SK-N-SH treated with all-trans-retinoic acid at 6 μM for 48 hours (cell line): Measurements from ENCODE around the gene GAP43.

Source experiments
- ATAC-seq: fragments of 200-7000 bp; cut with Tn5 transposase; 3 replicates; pipeline ENCODE4 v1.9.1; 2020; ENCODE audit warnings: mild to moderate bottlenecking, moderate library complexity
- ARNTL ChIP-seq: fragments of 450-650 bp; formaldehyde crosslinking; IDR thresholded peaks from 2 replicates; pipeline ENCODE4 v1.5.0; 2020; ENCODE audit warnings: low read depth, mild to moderate bottlenecking, moderate library complexity, borderline replicate concordance
- BACH2 ChIP-seq: fragments of 250-450 bp; sonication (Bioruptor Pico); IDR thresholded peaks from 2 replicates; pipeline ENCODE4 v1.9.0; 2021; ENCODE audit warnings: mild to moderate bottlenecking, borderline replicate concordance
- CSDC2 ChIP-seq: fragments of 250-450 bp; sonication (Bioruptor Pico); IDR thresholded peaks from 2 replicates; pipeline ENCODE4 v1.5.0; 2020; ENCODE audit warnings: mild to moderate bottlenecking, moderate library complexity
- ESRRG ChIP-seq: fragments of 250-450 bp; sonication (Bioruptor Pico); IDR thresholded peaks from 2 replicates; pipeline ENCODE4 v1.6.1; 2021; ENCODE audit warnings: mild to moderate bottlenecking
- GLIS3 ChIP-seq: fragments of 250-450 bp; sonication (Bioruptor Pico); IDR thresholded peaks from 2 replicates; pipeline ENCODE4 v1.5.0; 2020; ENCODE audit warnings: mild to moderate bottlenecking, moderate library complexity
- ISL1 ChIP-seq: fragments of 250-450 bp; sonication (Bioruptor Pico); IDR thresholded peaks from 2 replicates; pipeline ENCODE4 v2.1.2; 2022; ENCODE audit warnings: mild to moderate bottlenecking, moderate library complexity
- OSR1 ChIP-seq: fragments of 250-450 bp; sonication (Bioruptor Pico); IDR thresholded peaks from 2 replicates; pipeline ENCODE4 v1.8.0; 2022; ENCODE audit warnings: moderate library complexity, mild to moderate bottlenecking, inconsistent platforms
- PPARA ChIP-seq: fragments of 250-450 bp; sonication (Bioruptor Pico); IDR thresholded peaks from 2 replicates; pipeline ENCODE4 v1.5.0; 2020; ENCODE audit warnings: mild to moderate bottlenecking, borderline replicate concordance
- RARB ChIP-seq: fragments of 250-450 bp; sonication (Bioruptor Pico); IDR thresholded peaks from 2 replicates; pipeline ENCODE4 v1.8.0; 2021; ENCODE audit warnings: mild to moderate bottlenecking, moderate library complexity
- SNAI2 ChIP-seq: fragments of 250-450 bp; sonication (Bioruptor Pico); IDR thresholded peaks from 2 replicates; pipeline ENCODE4 v1.5.0; 2020; ENCODE audit warnings: mild to moderate bottlenecking, moderate library complexity
- TCF4 ChIP-seq: fragments of 250-450 bp; sonication (Bioruptor Pico); IDR thresholded peaks from 2 replicates; pipeline ENCODE4 v1.8.0; 2021; ENCODE audit warnings: mild to moderate bottlenecking, moderate library complexity, borderline replicate concordance
- TOX ChIP-seq: fragments of 250-450 bp; sonication (Bioruptor Pico); IDR thresholded peaks from 2 replicates; pipeline ENCODE4 v1.8.0; 2021; ENCODE audit warnings: mild to moderate bottlenecking, moderate library complexity, borderline replicate concordance
- ZC3H10 ChIP-seq: fragments of 250-450 bp; sonication (Bioruptor Pico); IDR thresholded peaks from 2 replicates; pipeline ENCODE4 v1.5.1; 2021; ENCODE audit warnings: mild to moderate bottlenecking, moderate library complexity
- ZFP3 ChIP-seq: fragments of 250-450 bp; sonication (Bioruptor Pico); IDR thresholded peaks from 2 replicates; pipeline ENCODE4 v1.5.0; 2020; ENCODE audit warnings: mild to moderate bottlenecking, moderate library complexity
- ZFP30 ChIP-seq: fragments of 450-650 bp; formaldehyde crosslinking; IDR thresholded peaks from 2 replicates; pipeline ENCODE4 v1.5.0; 2022; ENCODE audit warnings: mild to moderate bottlenecking, moderate library complexity
- ZNF565 ChIP-seq: fragments of 450-650 bp; formaldehyde crosslinking; conservative IDR thresholded peaks from 2 replicates; pipeline ENCODE4 v1.5.0; 2020; ENCODE audit warnings: low read depth, mild to moderate bottlenecking, moderate library complexity
- ZNF70 ChIP-seq: fragments of 450-650 bp; formaldehyde crosslinking; IDR thresholded peaks from 2 replicates; pipeline ENCODE4 v1.5.0; 2020; ENCODE audit warnings: mild to moderate bottlenecking, moderate library complexity
- ZNF8 ChIP-seq: fragments of 450-650 bp; formaldehyde crosslinking; IDR thresholded peaks from 2 replicates; pipeline ENCODE4 v1.5.0; 2020; ENCODE audit warnings: mild to moderate bottlenecking, moderate library complexity
- TF ChIP-seq, protein P1 (sequence below): fragments of 250-450 bp; sonication (Bioruptor Pico); IDR thresholded peaks from 2 replicates; pipeline ENCODE4 v1.5.1; 2020; ENCODE audit warnings: low read depth, mild to moderate bottlenecking, moderate library complexity
- TF ChIP-seq, protein P2 (sequence below): fragments of 250-450 bp; sonication (Bioruptor Pico); IDR thresholded peaks from 2 replicates; pipeline ENCODE4 v1.8.0; 2020; ENCODE audit warnings: mild to moderate bottlenecking, moderate library complexity, borderline replicate concordance
- TF ChIP-seq, protein P3 (sequence below): fragments of 250-450 bp; sonication (Bioruptor Pico); IDR thresholded peaks from 2 replicates; pipeline ENCODE4 v1.8.0; 2021; ENCODE audit warnings: low read depth, mild to moderate bottlenecking, moderate library complexity, borderline replicate concordance
- TF ChIP-seq, protein P4 (sequence below): fragments of 250-450 bp; sonication (Bioruptor Pico); IDR thresholded peaks from 2 replicates; pipeline ENCODE4 v1.5.1; 2021; ENCODE audit warnings: mild to moderate bottlenecking, moderate library complexity

GAP43 gene

DNA sequence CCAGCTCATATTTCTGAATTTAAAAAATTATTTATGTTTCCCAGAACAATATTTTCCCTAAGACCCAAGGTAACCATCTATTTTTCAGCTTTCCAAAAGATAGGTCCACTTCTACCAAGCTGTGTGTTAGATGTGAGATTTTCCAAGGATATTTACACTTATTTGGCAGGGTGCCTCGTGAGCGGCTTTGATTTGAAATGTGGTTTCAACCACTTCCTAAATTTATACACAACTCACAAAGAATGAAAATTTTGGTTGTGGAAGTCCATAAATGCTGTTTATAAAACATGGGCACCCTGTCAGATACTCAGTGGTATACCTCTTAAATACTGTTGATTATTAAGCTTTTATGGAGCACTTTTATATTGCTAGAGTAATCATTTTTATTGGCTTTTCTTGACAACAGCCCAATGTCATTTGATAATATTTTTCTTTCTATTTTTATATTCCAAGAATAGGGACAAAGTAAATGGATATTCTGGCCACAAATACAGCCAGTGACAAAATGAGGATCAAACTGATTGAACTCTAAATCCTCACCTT is 57.6 kb downstream of the GAP43 start (continued):
- no peak for TF ChIP-seq TOX (CRISPR knock-in tag)
- TF ChIP-seq PPARA, result no peak
- TF ChIP-seq GLIS3, result no peak
- TF ChIP-seq OSR1 (CRISPR knock-in tag), result no peak
- no peak for TF ChIP-seq TCF4 (CRISPR knock-in tag)
- TF ChIP-seq, all 23 proteins: peak for 0

DNA sequence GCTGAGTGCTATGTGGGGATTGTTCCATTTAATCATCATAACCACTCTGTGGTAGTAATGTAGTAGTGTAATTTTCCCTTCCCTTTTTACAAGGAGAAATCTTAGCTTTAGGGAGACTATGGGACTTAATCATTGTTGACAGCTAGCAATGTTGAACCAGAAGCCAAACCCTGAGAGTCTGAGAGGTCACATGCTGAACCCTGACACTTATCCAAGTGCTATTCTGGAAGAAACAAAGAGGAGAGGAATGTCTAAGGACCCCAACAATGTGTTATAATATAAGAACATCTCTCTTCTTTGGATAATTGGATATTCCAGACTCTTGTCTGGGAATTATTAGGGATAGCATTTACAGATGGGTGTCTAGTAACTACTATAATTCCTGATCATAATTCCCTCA is 58.4 kb downstream of the GAP43 start:
- no peak for ATAC-seq
- TF ChIP-seq PPARA, result no peak
- TF ChIP-seq, protein P1, sequence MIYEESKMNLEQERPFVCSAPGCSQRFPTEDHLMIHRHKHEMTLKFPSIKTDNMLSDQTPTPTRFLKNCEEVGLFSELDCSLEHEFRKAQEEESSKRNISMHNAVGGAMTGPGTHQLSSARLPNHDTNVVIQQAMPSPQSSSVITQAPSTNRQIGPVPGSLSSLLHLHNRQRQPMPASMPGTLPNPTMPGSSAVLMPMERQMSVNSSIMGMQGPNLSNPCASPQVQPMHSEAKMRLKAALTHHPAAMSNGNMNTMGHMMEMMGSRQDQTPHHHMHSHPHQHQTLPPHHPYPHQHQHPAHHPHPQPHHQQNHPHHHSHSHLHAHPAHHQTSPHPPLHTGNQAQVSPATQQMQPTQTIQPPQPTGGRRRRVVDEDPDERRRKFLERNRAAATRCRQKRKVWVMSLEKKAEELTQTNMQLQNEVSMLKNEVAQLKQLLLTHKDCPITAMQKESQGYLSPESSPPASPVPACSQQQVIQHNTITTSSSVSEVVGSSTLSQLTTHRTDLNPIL (CRISPR knock-in tag), result no peak
- no peak for TF ChIP-seq TOX (CRISPR knock-in tag)
- TF ChIP-seq ARNTL (CRISPR knock-in tag), result no peak
- TF ChIP-seq ESRRG (CRISPR knock-in tag), result no peak

DNA sequence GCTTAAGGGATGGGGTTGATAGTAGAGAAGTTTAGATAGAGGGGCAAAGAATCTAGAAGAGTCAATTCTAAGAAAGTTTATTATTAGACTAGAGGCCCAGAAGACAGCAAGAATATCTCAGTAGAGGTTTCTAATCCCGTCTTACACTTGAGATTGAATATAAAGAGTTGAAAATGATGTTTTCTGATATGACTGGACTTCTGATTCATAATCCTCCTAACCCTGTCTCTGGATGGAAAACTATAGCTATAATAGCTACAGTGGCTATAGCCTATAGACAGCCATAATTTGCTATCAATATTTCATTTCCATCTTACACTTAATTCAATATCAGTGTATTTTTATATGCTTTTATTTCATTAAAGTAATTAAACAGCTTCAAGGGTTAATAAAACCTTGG is 60.0 kb downstream of the GAP43 start:
- ATAC-seq, result no peak
- TF ChIP-seq ZFP30 (CRISPR knock-in tag) (no peak), ZNF8 (CRISPR knock-in tag) (no peak), OSR1 (CRISPR knock-in tag) (no peak)
- TF ChIP-seq, protein P2, sequence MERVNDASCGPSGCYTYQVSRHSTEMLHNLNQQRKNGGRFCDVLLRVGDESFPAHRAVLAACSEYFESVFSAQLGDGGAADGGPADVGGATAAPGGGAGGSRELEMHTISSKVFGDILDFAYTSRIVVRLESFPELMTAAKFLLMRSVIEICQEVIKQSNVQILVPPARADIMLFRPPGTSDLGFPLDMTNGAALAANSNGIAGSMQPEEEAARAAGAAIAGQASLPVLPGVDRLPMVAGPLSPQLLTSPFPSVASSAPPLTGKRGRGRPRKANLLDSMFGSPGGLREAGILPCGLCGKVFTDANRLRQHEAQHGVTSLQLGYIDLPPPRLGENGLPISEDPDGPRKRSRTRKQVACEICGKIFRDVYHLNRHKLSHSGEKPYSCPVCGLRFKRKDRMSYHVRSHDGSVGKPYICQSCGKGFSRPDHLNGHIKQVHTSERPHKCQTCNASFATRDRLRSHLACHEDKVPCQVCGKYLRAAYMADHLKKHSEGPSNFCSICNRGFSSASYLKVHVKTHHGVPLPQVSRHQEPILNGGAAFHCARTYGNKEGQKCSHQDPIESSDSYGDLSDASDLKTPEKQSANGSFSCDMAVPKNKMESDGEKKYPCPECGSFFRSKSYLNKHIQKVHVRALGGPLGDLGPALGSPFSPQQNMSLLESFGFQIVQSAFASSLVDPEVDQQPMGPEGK (CRISPR knock-in tag), result no peak

DNA sequence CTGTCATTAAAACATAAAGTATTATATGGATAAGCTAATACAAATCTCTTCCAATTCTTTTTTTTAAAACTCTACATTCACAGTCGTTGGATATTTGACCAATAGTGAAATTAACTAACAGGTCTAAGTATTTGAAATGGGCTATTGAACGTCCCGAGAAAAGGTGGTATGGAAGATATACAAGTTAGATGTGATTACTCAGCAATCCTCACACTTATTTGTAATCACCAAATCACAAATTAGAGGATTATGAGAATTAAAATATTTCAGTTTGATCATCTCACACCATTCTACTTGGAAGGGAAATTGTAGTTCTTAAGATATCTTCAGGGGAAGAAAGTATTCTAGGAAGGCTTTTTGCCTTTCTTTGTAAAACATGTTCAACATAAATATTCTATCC is 60.5 kb downstream of the GAP43 start:
- TF ChIP-seq TCF4 (CRISPR knock-in tag), result no peak
- TF ChIP-seq BACH2 (CRISPR knock-in tag), result no peak
- no peak for TF ChIP-seq OSR1 (CRISPR knock-in tag)
- TF ChIP-seq, protein P3, sequence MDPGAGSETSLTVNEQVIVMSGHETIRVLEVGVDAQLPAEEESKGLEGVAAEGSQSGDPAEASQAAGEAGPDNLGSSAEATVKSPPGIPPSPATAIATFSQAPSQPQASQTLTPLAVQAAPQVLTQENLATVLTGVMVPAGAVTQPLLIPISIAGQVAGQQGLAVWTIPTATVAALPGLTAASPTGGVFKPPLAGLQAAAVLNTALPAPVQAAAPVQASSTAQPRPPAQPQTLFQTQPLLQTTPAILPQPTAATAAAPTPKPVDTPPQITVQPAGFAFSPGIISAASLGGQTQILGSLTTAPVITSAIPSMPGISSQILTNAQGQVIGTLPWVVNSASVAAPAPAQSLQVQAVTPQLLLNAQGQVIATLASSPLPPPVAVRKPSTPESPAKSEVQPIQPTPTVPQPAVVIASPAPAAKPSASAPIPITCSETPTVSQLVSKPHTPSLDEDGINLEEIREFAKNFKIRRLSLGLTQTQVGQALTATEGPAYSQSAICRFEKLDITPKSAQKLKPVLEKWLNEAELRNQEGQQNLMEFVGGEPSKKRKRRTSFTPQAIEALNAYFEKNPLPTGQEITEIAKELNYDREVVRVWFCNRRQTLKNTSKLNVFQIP (CRISPR knock-in tag), result no peak
- no peak for TF ChIP-seq ZNF8 (CRISPR knock-in tag)
- no peak for TF ChIP-seq PPARA
- TF ChIP-seq TOX (CRISPR knock-in tag), result no peak
- TF ChIP-seq CSDC2 (CRISPR knock-in tag), result no peak
- no peak for TF ChIP-seq RARB
- TF ChIP-seq GLIS3, result no peak
- no peak for TF ChIP-seq ARNTL (CRISPR knock-in tag)
- ATAC-seq, result no peak

DNA sequence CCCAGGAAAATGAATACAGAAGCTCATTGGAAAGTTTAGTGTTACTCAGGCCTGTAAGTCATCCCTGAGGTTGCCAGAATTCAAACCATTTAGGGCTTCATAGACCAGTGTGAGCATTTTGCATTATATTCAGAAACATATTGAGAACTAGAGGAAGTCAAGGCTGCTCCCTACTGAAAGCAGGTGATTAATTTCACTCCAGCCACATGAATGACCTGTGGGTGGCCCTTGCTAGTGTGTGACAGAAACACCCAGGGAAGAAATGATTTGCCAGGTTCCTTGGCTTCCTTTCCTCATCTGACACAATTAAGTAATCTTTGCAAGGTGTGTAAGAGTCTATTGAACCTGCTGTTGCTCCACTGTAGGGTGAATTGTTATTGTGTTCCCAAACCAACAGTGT is 61.8 kb downstream of the GAP43 start:
- ATAC-seq, result no peak
- TF ChIP-seq ZFP3 (CRISPR knock-in tag), result no peak
- no peak for TF ChIP-seq CSDC2 (CRISPR knock-in tag)
- no peak for TF ChIP-seq ZC3H10
- TF ChIP-seq, protein P4, sequence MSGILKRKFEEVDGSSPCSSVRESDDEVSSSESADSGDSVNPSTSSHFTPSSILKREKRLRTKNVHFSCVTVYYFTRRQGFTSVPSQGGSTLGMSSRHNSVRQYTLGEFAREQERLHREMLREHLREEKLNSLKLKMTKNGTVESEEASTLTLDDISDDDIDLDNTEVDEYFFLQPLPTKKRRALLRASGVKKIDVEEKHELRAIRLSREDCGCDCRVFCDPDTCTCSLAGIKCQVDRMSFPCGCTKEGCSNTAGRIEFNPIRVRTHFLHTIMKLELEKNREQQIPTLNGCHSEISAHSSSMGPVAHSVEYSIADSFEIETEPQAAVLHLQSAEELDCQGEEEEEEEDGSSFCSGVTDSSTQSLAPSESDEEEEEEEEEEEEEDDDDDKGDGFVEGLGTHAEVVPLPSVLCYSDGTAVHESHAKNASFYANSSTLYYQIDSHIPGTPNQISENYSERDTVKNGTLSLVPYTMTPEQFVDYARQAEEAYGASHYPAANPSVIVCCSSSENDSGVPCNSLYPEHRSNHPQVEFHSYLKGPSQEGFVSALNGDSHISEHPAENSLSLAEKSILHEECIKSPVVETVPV (CRISPR knock-in tag), result no peak
- no peak for TF ChIP-seq ESRRG (CRISPR knock-in tag)
- TF ChIP-seq ZNF8 (CRISPR knock-in tag), result no peak
- TF ChIP-seq SNAI2 (CRISPR knock-in tag), result no peak
- TF ChIP-seq BACH2 (CRISPR knock-in tag), result no peak
- TF ChIP-seq ISL1 (CRISPR knock-in tag), result no peak
- TF ChIP-seq ZNF565 (CRISPR knock-in tag), result no peak
- TF ChIP-seq, protein P3 (CRISPR knock-in tag), result no peak
- no peak for TF ChIP-seq OSR1 (CRISPR knock-in tag)
- TF ChIP-seq TCF4 (CRISPR knock-in tag), result no peak
- no peak for TF ChIP-seq GLIS3
- TF ChIP-seq ZNF70, result no peak
- TF ChIP-seq, protein P1 (CRISPR knock-in tag), result no peak
- TF ChIP-seq ZFP30 (CRISPR knock-in tag), result no peak
- TF ChIP-seq TOX (CRISPR knock-in tag), result no peak
- TF ChIP-seq ARNTL (CRISPR knock-in tag), result no peak
